HG03066 (cell line): ENCODE data around the gene SHISAL1.
"Not testable (repeated sequence)": the region's sequence is repeated elsewhere in the genome, so short reads cannot be mapped to it uniquely, and the experiment has no call there.

Source experiments
- ATAC-seq: cut with Tn5 transposase; IDR thresholded peaks from one replicate; pipeline ENCODE4 v1.9.1; 2021; ENCODE audit warnings: low read depth; ENCODE audit not compliant: unreplicated experiment

Gene SHISAL1

GRCh38 chr22:44305455-44305854 lies 7.3 kb downstream of the SHISAL1 start:
- ATAC-seq = no peak

GRCh38 chr22:44304911-44305310 lies 7.8 kb downstream of the SHISAL1 start:
- no peak for ATAC-seq

GRCh38 chr22:44304354-44304753 lies 8.4 kb downstream of the SHISAL1 start:
- ATAC-seq = no peak

GRCh38 chr22:44302363-44302762 lies 10.4 kb downstream of the SHISAL1 start:
- not testable (repeated sequence) for ATAC-seq

- ATAC-seq = no peak
Measured at GRCh38 chr22:44301039-44301438, 11.7 kb downstream of the SHISAL1 start.

- ATAC-seq = no peak
Measured at GRCh38 chr22:44299124-44299523, 13.6 kb downstream of the SHISAL1 start.

GRCh38 chr22:44298406-44299091 lies 14.2 kb downstream of the SHISAL1 start:
- no peak for ATAC-seq

GRCh38 chr22:44297470-44298061 lies 15.2 kb downstream of the SHISAL1 start:
- no peak for ATAC-seq

GRCh38 chr22:44295406-44295805 lies 17.3 kb downstream of the SHISAL1 start:
- ATAC-seq = no peak

GRCh38 chr22:44293876-44294275 lies 18.9 kb downstream of the SHISAL1 start:
- ATAC-seq = no peak

- no peak for ATAC-seq
Measured at GRCh38 chr22:44293034-44293433, 19.7 kb downstream of the SHISAL1 start.

GRCh38 chr22:44292521-44292920 lies 20.2 kb downstream of the SHISAL1 start:
- no peak for ATAC-seq

- ATAC-seq = no peak
Measured at GRCh38 chr22:44291674-44292360, 20.9 kb downstream of the SHISAL1 start.

GRCh38 chr22:44291265-44291664 lies 21.5 kb downstream of the SHISAL1 start:
- ATAC-seq = no peak

- ATAC-seq = no peak
Measured at GRCh38 chr22:44289414-44290171, 23.2 kb downstream of the SHISAL1 start.

- no peak for ATAC-seq
Measured at GRCh38 chr22:44288913-44289312, 23.8 kb downstream of the SHISAL1 start.

GRCh38 chr22:44287741-44288140 lies 25.0 kb downstream of the SHISAL1 start:
- ATAC-seq = no peak

- ATAC-seq = no peak
Measured at GRCh38 chr22:44287121-44287693, 25.5 kb downstream of the SHISAL1 start.

GRCh38 chr22:44286646-44287045 lies 26.1 kb downstream of the SHISAL1 start:
- ATAC-seq = no peak

- no peak for ATAC-seq
Measured at GRCh38 chr22:44284711-44285110, 28.0 kb downstream of the SHISAL1 start.
